ENCODE measurements around the gene STT3B.

- no peak for TF ChIP-seq CTCF (IDR thresholded peaks at IDR 0.05)
- no peak for TF ChIP-seq POLR2AphosphoS5 (IDR thresholded peaks at IDR 0.05)
Measured at GRCh38 chr3:31490502-31490901, 42.2 kb upstream of the STT3B start.

Data from suprapubic skin (tissue), 3 donors.